ENCODE results near the gene CCDC191.
A peak's percentile ranks its signal among the peaks of the same experiment; 100 is the strongest.

The CCDC191 gene, protein sequence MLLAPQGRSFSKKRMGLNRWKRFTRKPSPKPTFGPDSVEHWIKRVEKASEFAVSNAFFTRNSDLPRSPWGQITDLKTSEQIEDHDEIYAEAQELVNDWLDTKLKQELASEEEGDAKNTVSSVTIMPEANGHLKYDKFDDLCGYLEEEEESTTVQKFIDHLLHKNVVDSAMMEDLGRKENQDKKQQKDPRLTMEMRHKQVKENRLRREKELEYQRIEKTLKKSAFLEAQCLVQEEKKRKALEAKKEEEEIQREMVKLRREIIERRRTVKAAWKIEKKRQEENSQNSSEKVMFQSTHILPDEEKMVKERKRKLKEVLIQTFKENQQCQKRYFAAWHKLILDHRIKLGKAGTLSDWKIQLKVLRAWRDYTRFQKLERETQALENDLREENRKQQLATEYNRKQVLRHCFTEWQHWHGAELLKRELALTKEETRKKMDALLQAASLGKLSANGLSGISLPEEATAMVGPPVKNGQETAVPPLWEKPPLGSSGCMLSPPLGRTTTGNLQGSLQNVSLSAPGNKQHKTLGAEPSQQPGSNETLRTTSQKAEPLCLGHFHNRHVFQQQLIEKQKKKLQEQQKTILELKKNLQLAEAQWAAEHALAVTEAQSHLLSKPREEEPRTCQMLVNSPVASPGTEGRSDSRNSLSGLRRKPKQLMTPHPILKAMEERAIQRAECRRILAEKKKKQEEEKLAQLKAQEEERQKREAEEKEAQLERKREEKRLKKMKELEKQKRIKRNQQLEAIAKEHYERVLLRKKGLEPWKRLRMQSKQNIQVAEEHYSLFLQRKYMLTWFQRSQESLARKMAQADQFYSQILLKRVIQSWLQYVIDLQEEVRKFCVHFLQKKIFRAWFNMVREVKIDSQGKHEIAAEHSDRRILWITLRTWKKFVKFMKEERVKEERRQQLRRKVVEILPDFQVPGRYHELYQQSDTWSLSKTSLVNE

DNA sequence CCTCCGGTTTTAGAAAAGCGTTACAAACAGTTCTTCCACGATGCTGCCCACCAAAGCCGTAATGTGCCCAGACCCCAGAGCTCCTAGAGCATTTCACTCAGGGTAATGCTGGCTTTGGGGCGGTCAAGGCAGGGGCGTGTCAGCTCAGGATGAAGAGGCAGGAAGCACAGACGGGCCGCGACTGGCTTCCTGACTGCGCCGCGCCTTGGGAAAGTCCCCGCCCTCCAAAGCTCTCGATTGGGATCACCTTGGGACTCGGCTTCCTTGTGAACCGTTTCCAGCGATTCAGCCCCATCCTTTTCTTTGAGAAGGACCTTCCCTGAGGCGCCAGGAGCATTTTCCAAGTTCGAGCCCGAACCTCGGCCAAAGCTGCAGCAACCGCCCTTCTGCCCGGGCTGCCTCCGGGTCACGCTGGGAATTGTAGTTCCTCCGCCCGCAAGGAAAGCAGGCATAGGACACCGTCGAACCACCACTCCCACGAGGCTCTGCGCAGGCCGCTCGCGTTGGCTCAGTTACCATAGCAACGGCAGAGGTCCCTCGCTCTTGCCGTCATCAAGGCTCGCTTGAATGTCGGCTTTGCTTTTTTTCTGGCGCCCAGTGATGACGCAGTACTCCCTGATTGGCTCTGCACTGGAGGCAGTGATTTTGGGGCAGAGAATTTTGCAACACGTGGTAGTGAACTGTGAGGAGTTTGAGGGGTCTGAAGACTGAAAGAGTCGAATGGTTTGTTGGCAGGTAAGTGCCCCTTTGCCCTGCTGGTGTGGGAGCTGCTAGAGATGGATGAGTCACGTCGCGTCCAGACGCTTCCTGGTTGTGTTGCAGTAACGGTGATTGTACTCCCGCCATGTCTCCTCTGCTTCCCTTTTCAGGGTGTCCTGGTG lies at the start of gene CCDC191, which contains the start of gene QTRT2:
CCDC191 (minus strand) TSS at position 397 of the 881 bp plus-strand sequence; CDS start at position 337, 60 bp downstream.
QTRT2 (plus strand) TSS at position 608 of the 881 bp plus-strand sequence. CDS start 8,521 bp downstream, outside the sequence.
- peak; percentile 90 for DNase-seq

DNA sequence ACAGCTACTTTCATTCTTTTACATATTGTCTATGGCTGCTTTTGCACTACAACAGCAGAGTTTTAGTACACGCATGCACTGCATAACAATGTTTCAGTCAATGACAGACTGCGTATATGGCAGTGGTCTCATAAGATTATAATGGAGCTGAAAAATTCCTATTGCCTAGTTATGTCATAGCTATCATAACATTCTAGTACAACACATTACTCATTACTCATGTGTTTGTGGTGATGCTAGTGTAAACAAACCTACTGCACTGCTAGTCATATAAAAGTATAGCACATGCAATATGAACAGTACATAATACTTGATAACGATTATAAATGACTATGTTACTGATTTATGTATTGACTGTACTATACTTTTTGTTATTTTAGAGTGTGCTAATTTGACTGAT lies 48.1 kb upstream of the CCDC191 start:
- DNase-seq = no peak

GRCh38 chr3:114103858-114104257 lies 47.5 kb upstream of the CCDC191 start:
- no peak for DNase-seq

GRCh38 chr3:114103181-114103580 lies 46.9 kb upstream of the CCDC191 start:
- DNase-seq = no peak

DNA sequence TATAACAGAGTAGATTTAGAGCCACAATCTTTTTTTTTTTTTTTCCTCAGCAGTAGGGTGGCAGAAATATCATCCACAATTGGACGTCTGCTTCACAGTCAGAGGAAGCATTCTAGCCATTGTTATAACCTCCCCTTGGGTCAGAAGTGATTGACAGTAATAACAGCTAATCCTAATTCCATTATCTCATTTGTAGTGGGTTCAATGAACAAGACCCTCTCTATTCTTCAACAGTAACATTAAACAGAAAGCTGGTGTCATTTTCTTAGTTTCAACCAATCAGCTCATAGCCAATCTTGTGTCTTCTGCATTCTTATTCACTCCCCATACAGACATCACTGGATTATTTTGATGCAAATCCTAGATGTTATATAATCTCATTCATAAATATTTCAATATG lies 44.8 kb upstream of the CCDC191 start:
- no peak for DNase-seq

GRCh38 chr3:114095796-114096195 lies 39.5 kb upstream of the CCDC191 start:
- no peak for DNase-seq

- no peak for DNase-seq
These were observed 37.3 kb upstream of the CCDC191 start for GRCh38 chr3:114093596-114093995.

GRCh38 chr3:114093016-114093380 lies 36.7 kb upstream of the CCDC191 start:
- no peak for DNase-seq

- no peak for DNase-seq
These were observed 36.1 kb upstream of the CCDC191 start for GRCh38 chr3:114092151-114093015.

GRCh38 chr3:114089675-114090074 lies 33.3 kb upstream of the CCDC191 start:
- no peak for DNase-seq

- DNase-seq = no peak
These were observed 30.0 kb upstream of the CCDC191 start for GRCh38 chr3:114086356-114086755.

GRCh38 chr3:114083112-114083511 lies 26.8 kb upstream of the CCDC191 start:
- no peak for DNase-seq

DNA sequence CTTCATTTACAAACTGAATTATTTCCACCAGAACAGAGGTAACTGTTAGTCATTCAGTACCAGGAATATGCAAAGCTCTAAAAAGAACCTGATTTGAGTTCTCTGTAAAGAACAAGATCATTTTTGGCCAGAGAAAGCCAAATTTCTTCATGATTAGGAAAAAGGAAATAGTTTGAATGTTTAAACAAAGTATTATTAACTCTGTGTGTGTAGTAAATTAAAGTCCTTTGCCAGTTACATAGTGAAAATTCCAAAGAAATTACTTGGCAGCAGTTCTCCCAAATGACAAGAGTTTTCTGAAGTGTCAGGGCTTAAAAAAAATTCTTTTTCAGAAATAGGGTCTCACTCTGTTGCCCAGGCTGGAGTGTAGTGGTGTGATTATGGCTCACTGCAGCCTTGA lies 24.7 kb upstream of the CCDC191 start:
- DNase-seq = no peak

GRCh38 chr3:114080201-114080600 lies 23.9 kb upstream of the CCDC191 start:
- DNase-seq = no peak

DNA sequence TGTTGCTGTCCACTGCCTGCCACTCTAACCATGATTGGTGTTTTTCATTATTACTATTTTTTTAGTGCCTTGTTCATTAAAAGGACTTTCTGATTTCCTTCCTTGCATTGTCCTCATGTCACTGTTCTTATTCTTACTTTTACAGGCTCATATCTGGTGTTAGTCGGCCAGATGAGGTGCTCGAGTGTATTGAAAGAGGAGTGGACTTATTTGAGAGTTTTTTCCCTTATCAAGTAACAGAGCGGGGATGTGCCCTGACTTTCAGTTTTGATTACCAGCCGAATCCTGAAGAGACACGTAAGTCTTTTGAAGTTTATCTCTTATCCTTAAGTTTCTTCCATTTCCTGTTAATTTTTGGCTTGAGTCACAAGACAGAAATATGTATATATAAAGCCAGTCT lies 23.4 kb upstream of the CCDC191 start:
- no peak for DNase-seq

- no peak for DNase-seq
These were observed 21.8 kb upstream of the CCDC191 start for GRCh38 chr3:114078126-114078525.

DNA sequence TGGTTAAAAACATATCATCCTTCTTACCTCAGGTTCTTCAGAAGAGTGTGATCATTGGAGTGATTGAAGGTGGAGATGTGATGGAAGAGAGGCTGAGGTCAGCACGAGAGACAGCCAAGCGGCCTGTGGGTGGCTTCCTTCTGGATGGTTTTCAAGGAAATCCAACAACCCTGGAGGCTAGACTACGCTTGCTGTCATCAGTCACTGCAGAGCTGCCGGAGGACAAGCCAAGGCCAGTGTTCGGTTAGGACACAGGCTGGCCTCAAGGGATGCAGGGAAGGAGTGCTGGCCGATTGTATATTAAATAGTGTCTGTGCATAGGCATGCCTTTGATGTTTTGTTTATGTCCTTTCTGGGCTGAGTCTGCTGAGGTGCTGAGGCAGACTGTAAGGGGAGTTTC lies 20.4 kb upstream of the CCDC191 start:
- no peak for DNase-seq

DNA sequence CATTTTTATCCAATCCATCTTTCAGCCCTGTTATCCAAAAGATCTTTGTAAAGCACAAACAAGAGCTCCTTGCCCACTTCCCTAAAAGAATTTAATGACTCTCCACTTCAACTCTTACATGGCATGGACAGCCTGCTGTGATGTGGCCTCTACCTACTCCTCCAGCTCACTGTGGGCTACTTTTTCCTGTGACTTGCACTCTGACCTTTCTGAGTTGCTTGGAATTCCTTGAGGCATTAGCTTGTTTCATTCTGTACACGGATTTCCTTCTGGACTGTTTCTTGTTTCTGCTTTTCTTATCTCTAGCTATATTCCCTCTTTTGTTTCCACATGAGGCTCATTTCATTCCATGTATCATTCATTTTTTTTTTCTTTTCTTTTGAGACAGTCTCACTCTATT lies 15.5 kb upstream of the CCDC191 start:
- DNase-seq = no peak

- no peak for DNase-seq
These were observed 12.0 kb upstream of the CCDC191 start for GRCh38 chr3:114068336-114068735.

DNA sequence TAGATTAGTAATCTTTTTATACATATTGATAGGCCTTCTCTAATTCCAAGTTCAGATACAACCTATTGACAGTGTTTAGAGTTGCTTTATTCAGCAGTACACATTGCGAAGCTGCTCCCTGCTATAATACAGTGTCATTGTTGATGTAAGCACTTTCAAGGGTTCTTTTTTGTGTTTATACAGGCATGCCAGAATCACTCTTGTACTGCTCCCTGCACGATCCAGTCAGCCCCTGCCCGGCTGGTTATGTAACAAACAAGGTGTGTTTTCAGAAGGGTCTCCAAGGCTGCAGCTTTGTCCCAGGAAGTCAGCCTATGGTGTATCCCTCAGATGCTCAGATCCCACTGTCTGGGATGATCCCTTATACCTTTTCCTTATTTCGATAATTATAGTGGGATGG lies 11.5 kb upstream of the CCDC191 start:
- DNase-seq = no peak

DNA sequence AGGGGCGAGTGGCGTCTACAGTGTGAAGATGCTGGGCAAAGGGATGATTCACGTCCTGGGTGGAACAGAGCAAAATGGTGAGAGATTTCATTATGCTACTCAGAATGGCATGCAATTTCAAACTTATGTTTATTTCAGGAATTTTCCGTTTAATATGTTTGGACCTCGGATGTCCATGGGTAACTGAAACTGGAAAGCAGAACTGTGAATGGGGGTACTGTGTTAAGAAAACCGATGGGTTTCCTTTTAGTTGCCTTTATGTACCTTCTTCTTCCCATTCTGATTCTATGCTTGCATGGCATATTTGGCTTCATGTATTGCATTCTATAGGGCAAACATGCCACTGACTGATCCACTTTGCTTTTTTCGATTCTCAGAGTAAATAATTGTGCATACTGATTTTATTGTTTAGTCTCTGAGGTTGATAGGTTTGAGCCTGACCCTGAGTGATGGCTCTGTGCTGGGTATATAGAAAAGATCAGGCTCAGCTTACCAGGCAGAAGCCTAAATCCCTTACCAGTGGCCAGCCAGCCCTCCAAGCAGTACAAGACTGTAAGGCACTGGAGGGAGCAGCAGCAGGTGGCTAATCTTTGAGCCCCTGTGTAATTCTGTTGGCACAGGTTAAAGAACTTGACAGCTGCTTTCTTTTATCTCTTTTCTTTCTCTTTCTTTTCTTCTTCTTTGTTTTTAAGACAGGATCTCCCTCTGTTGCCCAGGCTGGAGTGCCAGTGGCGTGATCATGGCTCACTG lies 4.8 kb upstream of the CCDC191 start:
- no peak for DNase-seq
